Epithelial cell of esophagus (primary cell): ENCODE results near the gene FARP2.
"Not testable (repeated sequence)": the region's sequence is repeated elsewhere in the genome, so short reads cannot be mapped to it uniquely, and the experiment has no call there.

ENCODE experiments used
- DNase-seq: peaks from one replicate; pipeline ENCODE4 v3.0.0; 2010; ENCODE audit warnings: low read depth
- H3K4me3 ChIP-seq: 2 replicates; pipeline ENCODE4 v1.5.1; 2011; ENCODE audit warnings: mild to moderate bottlenecking, low read length, control low read depth
- TF ChIP-seq, protein P1 (sequence below): IDR thresholded peaks from 2 replicates; pipeline ENCODE4 v1.5.1; 2011; ENCODE audit warnings: low read depth, mild to moderate bottlenecking, low read length, control low read depth, inconsistent platforms; ENCODE audit not compliant: insufficient read depth; ENCODE audit errors: missing control alignments

The FARP2 gene

DNA sequence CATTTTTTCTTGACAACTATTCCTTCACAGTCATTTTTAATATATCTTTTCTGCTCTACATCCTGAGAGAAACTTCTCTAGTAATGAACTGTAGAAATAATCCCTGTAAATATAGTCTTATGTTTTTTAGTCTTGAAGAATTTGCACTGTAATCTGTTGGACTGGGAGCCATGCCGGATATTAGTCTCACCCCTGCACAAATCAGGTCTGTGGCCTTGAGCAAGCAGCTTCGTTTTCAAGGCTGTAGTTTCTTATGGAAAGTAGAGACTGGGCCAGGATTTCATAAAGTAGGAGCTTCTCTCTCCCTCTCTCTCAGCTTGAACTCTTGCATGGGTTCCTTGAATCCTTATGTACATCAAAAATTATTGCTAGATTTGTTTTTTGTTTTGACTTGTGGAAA is 8.7 kb downstream of the FARP2 start:
- H3K4me3 ChIP-seq = no peak overlapping the region
- TF ChIP-seq, protein P1, sequence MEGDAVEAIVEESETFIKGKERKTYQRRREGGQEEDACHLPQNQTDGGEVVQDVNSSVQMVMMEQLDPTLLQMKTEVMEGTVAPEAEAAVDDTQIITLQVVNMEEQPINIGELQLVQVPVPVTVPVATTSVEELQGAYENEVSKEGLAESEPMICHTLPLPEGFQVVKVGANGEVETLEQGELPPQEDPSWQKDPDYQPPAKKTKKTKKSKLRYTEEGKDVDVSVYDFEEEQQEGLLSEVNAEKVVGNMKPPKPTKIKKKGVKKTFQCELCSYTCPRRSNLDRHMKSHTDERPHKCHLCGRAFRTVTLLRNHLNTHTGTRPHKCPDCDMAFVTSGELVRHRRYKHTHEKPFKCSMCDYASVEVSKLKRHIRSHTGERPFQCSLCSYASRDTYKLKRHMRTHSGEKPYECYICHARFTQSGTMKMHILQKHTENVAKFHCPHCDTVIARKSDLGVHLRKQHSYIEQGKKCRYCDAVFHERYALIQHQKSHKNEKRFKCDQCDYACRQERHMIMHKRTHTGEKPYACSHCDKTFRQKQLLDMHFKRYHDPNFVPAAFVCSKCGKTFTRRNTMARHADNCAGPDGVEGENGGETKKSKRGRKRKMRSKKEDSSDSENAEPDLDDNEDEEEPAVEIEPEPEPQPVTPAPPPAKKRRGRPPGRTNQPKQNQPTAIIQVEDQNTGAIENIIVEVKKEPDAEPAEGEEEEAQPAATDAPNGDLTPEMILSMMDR = no peak
- no peak for DNase-seq

DNA sequence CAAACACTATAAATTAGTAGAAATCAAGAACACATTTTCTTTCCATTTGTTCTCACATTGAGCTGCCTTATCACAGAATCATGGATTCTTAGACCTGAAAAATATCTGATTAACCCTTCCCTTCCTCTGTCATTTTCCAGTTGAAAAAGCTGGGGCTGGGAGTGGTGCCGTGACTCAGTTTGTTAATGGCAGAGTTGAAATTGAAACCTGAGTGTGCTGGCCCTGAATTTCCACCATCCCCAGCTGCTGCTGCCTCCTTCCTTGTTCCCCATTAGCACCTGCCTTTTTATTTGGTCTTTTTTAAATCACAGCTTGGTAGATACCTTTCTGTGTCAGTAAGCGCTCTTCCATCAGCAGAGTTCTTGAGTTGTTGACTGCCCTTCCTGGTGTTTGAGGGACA is 10.6 kb downstream of the FARP2 start:
- TF ChIP-seq, protein P1 = no peak
- H3K4me3 ChIP-seq = no peak overlapping the region
- DNase-seq = no peak

DNA sequence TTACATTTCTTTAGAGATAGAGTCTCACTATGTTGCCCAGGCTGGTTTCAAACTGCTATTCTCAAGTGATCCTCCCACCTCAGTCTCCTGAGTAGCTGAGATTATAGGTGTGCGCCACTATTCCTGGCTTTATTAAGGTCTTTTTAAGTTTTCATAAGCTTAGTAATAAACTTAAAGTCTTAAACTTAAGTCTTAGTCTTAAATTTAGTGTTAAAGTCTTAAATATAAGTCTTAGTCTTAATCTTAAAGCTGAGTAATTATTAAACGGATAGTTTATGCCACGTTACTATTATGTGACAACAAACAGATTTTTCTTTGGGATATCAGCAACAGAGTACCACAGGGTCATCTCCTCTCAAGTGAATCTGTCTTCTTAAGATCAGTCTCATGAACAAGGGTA is 12.6 kb downstream of the FARP2 start:
- TF ChIP-seq, protein P1 = no peak
- DNase-seq = no peak
- H3K4me3 ChIP-seq = no peak overlapping the region

DNA sequence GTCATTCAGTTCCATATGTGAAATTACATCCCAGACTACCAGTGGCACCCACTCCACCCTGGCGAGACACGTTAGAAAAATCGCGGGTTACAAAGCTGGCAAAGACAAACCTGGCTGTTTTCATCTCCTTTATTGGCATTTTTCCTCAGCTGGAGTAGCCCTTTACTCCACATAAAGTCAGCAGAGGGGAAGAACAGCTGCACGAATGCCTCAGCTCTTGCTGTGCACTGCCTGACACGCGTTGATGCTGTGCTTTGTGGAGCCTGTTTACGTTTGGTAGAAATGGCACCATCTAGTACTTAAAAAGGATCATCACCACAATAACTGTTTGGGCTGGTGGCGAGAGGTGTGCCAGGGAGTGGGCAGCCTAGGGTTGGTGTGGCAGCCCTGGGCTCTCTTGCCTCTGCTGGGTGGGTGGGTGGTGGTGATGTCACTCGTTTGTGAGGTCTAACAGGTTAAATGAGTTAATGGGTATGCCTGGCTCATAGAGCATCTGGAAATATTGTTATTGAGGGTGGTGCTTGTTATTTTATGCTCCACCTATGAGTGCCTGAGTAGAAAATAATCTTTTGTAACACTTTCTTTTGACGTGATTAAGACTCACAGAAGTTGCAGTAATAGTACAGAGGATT is 16.4 kb downstream of the FARP2 start:
- TF ChIP-seq, protein P1 = no peak
- H3K4me3 ChIP-seq = no peak overlapping the region
- peak; percentile 43 for DNase-seq

DNA sequence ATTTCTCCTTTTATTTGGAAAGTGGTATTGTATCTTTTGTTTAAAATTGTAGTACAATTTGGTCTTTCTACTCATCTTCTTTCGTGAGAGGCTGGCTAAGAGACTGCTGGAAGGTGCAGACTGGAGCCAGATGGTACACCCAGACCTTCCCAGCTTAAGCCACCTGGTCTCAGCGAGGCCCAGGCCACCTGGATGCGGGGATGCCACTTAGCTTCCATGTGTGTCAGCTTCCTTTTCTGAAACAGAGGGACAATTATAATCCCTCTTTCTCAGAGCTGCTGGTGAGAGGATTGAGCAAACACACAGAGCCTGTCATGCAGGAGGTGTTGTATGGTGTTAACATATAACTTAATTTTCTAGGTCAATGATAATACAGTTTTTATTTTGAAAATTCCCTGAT is 17.4 kb downstream of the FARP2 start:
- no peak for DNase-seq
- TF ChIP-seq, protein P1 = no peak
- no peak overlapping the region for H3K4me3 ChIP-seq

DNA sequence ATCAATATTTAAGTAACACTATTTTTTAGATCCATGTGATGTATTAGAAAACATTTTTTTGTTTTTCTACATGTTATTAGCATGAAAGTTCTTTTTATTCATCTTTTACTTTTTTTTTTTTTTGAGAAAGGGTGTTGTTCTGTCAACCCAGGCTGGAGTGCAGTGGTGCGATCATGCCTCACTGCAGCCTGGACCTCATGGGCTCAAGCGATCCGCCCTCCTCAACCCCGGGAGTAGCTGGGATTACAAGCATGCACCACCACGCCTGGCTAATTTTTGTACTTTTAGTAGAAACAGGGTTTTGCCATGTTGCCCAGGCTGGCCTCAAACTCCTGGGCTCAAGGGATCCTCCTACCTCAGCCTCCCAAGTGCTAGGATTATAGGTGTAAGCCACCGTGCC is 17.8 kb downstream of the FARP2 start:
- H3K4me3 ChIP-seq, DNase-seq: not testable (repeated sequence)

DNA sequence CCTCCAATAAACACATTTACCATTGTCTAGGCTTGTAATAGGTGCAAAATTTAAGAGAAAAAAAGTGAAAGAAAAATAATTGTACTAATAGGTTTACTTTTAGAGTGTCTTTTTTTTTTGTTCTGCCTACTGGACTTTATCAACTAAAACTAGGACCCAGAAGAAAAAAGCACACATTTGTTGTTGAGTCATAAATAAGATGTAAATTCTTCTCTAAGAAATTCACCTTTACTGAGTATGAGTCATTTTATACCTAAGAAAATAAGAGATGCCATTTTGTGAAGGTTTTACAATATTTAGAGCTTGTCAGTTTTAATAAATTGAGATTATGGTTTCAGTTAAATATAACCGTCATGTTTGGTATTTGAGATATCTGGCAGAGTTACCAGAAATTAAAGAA is 19.2 kb downstream of the FARP2 start:
- H3K4me3 ChIP-seq = no peak overlapping the region
- no peak for DNase-seq
- TF ChIP-seq, protein P1 = no peak
